Stomach (tissue), 9 donors: ENCODE results near the gene CPAMD8. TPM values are rescaled to one million over a fixed set of nuclear protein-coding genes. Genes with fewer than 3 reads are reported as not detected.
"Not testable (repeated sequence)": the region's sequence is repeated elsewhere in the genome, so short reads cannot be mapped to it uniquely, and the experiment has no call there.

ENCODE experiments used
- DNase-seq, 2 donors: peaks; one replicate each; pipeline versions ENCODE4 v3.0.0 to v3.0.0-alpha.2; 2013 to 2019
- H3K27ac ChIP-seq, 5 donors: fragments of 200-600 bp in 4 of 5; sonication (generic) in 4 of 5; one replicate each; pipeline ENCODE4 v1.5.1; 2013 to 2019; ENCODE audit warnings: mild to moderate bottlenecking in 1 of 5, moderate library complexity in 1 of 5
- H3K27me3 ChIP-seq, 3 donors: fragments of 200-600 bp; sonication (generic); one replicate each; pipeline ENCODE4 v1.5.1; 2017 to 2019; ENCODE audit warnings: mixed run types in 1 of 3
- H3K36me3 ChIP-seq, 4 donors: fragments of 200-600 bp; sonication (generic); 1 replicate in 3 of 4; 2 replicates in 1 of 4; pipeline ENCODE4 v1.5.1; 2016 to 2019
- H3K4me1 ChIP-seq, 4 donors: fragments of 200-600 bp; sonication (generic); one replicate each; pipeline ENCODE4 v1.5.1; 2016 to 2019
- H3K4me3 ChIP-seq, 4 donors: fragments of 200-600 bp; sonication (generic) in 3 of 4; one replicate each; pipeline ENCODE4 v1.5.1; 2016 to 2019; ENCODE audit warnings: mild to moderate bottlenecking in 1 of 4
- H3K9me3 ChIP-seq, 4 donors: fragments of 200-600 bp; sonication (generic); one replicate each; pipeline ENCODE4 v1.5.1; 2016 to 2019
- EP300 ChIP-seq: sonication (generic); formaldehyde crosslinking; IDR thresholded peaks from one replicate; pipeline ENCODE4 v1.6.1; 2017; ENCODE audit warnings: antibody characterized with exemption
- POLR2A ChIP-seq, 4 donors: fragments of 450-650 bp; IDR thresholded peaks; one replicate each; pipeline ENCODE4 v1.6.1; 2016; ENCODE audit warnings: antibody characterized with exemption in 4 of 4, control low read depth in 2 of 4, mild to moderate bottlenecking in 1 of 4, moderate library complexity in 1 of 4
- POLR2AphosphoS5 ChIP-seq, 3 donors: sonication (generic); formaldehyde crosslinking; IDR thresholded peaks; one replicate each; pipeline ENCODE4 v1.6.1; 2016; ENCODE audit warnings: antibody characterized with exemption in 3 of 3
- WGBS, 5 donors: extraction: QIAGEN DNeasy Blood & Tissue Kit in 3 of 5; methylation state at CpG; one replicate each; pipeline versions ENCODE4 v1.1.5 to v1.1.7; 2013 to 2018; 5-methylcytosine and 5-hydroxymethylcytosine counted together
- intact Hi-C: fragments of 100-400 bp; cut with DNase I; formaldehyde crosslinking; loops from one replicate; pipeline ENCODE4 v1.15.1; 2023; ENCODE audit warnings: low total_unique reads
- polyA plus RNA-seq, 3 donors: library from polyadenylated mRNA; stranded (reverse); fragments of 200-250 nt; gene quantifications; one replicate each; pipeline ENCODE4 v1.2.3, GENCODE V29; 2013
- total RNA-seq, 5 donors: library from RNA; depleted of rRNA; stranded (reverse); fragments of >200 nt; gene quantifications; one replicate each; pipeline versions ENCODE4 v1.1.0 to v1.2.3, GENCODE V29; 2014 to 2016
- TF ChIP-seq, protein P1 (sequence below), 7 experiments: fragments of 450-650 bp in 4 of 7; fragments of 200-600 bp in 3 of 7; sonication (generic) in 3 of 7; IDR thresholded peaks; one replicate each; pipeline ENCODE4 v1.5.1; 2016 to 2019; ENCODE audit warnings: antibody characterized with exemption in 7 of 7, control low read depth in 2 of 7, mild to moderate bottlenecking in 1 of 7
- donor health status: healthy with polysubstance abuse.
- donor health status: Bipolar disorder and iron deficiency.
- donor health status: healthy.

CPAMD8 gene
- total and polyA plus RNA-seq, 8 donors: 0.43 to 221 (median 8.6) TPM

DNA sequence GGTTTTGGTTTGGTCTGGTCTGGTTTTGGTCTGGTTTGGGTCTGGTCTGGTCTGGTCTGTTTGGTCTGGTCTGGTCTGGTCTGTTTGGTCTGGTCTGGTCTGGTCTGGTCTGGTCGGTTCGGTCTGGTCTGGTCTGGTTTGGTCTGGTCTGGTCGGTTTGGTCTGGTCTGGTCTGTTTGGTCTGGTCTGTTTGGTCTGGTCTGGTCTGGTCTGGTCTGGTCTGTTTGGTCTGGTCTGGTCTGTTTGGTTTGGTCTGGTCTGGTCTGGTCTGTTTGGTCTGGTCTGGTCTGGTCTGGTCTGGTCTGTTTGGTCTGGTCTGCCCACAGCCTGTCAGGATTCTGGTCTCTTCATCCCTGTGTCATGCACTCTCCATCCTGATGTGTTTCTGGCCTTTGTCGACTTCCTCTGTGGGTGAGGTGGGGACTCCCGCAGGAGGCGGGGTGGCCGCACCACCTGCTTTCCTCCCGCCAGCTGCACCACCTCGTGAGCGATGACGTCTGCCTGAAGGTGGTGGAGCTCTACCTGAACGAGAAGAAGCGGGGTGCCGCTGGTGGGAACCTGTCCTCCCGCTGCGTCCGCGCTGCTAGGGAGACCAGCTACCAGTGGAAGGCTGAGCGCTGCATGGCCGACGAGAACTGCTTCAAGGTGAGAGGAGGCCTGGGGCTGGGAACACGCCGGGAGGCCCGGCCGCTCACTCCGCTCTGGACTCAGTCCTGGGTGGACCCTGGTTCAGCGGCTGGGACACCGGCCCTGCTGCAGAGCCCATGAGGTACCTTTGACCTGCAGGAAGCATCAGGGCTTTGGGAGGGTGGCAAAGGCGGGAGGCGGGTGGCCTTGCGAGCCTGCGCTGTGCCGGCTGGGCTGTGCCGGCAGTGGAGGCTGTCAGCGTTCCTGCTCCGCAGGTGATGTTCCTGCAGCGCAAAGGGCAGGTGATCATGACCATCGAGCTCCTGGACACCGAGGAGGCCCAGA, 150.7 kb downstream of the CPAMD8 start:
- peaks cover 0 to 15% (median 4%) of the 10 kb centered on the region in 4 donors for H3K4me1 ChIP-seq
- H3K9me3 ChIP-seq: peaks cover 0 to 4% (median 2%) of the 10 kb centered on the region in 4 donors
- TF ChIP-seq EP300: no peak
- no peak for TF ChIP-seq POLR2A (IDR thresholded peaks at IDR 0.05)
- TF ChIP-seq, protein P1, sequence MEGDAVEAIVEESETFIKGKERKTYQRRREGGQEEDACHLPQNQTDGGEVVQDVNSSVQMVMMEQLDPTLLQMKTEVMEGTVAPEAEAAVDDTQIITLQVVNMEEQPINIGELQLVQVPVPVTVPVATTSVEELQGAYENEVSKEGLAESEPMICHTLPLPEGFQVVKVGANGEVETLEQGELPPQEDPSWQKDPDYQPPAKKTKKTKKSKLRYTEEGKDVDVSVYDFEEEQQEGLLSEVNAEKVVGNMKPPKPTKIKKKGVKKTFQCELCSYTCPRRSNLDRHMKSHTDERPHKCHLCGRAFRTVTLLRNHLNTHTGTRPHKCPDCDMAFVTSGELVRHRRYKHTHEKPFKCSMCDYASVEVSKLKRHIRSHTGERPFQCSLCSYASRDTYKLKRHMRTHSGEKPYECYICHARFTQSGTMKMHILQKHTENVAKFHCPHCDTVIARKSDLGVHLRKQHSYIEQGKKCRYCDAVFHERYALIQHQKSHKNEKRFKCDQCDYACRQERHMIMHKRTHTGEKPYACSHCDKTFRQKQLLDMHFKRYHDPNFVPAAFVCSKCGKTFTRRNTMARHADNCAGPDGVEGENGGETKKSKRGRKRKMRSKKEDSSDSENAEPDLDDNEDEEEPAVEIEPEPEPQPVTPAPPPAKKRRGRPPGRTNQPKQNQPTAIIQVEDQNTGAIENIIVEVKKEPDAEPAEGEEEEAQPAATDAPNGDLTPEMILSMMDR (IDR thresholded peaks at IDR 0.05): no peak
- TF ChIP-seq POLR2AphosphoS5 (IDR thresholded peaks at IDR 0.05): no peak
- H3K27ac ChIP-seq: peak overlapping the region in 2 of 5 donors; percentile 6 to 26
- peaks cover 56 to 82% (median 80%) of the 10 kb centered on the region in 4 donors for H3K36me3 ChIP-seq
- H3K4me3 ChIP-seq: no peak overlapping the region
- intact Hi-C loops: no loop called here
- no peaks in the 10 kb centered on the region for H3K27me3 ChIP-seq
- 93 to 95% (median 95%) methylated on average over 33 to 39 of the region's 39 CpGs for WGBS, 5 donors
- no peak for DNase-seq

- H3K27me3 ChIP-seq, DNase-seq, intact Hi-C loops, H3K4me3 ChIP-seq, H3K9me3 ChIP-seq: not testable (repeated sequence)
- Histone ChIP-seq H3K4me1 (peaks cover 0 to 15% (median 4%) of the 10 kb centered on the region in 4 donors), H3K36me3 (peaks cover 65 to 83% (median 81%) of the 10 kb centered on the region in 4 donors), H3K27ac (peak overlapping the region in 2 of 5 donors; percentile 14 to 33)
Measured at GRCh38 chr19:16874978-16875299, 151.7 kb downstream of the CPAMD8 start.

GRCh38 chr19:16874250-16874977, 152.2 kb downstream of the CPAMD8 start:
- peak overlapping the region in 2 of 5 donors; percentile 14 to 33 for H3K27ac ChIP-seq
- 85 to 100% (median 91%) methylated on average over 1 of the region's 1 CpG for WGBS, 5 donors

GRCh38 chr19:16873594-16873993, 153.0 kb downstream of the CPAMD8 start:
- 84 to 95% (median 93%) methylated on average over 3 of the region's 3 CpGs for WGBS, 5 donors
- DNase-seq: no peak
- peak overlapping the region in 3 of 5 donors; percentile 5 to 68 (median 54) for H3K27ac ChIP-seq
- H3K4me1 ChIP-seq: peaks cover 0 to 15% (median 4%) of the 10 kb centered on the region in 4 donors
- no peaks in the 10 kb centered on the region for H3K27me3 ChIP-seq
- no peaks in the 10 kb centered on the region for H3K9me3 ChIP-seq
- peaks cover 68 to 83% (median 81%) of the 10 kb centered on the region in 4 donors for H3K36me3 ChIP-seq
- TF ChIP-seq EP300: no peak
- no peak overlapping the region for H3K4me3 ChIP-seq
- intact Hi-C loops: no loop called here

More at GRCh38 chr19:16874250-16874977, 152.2 kb downstream of the CPAMD8 start:
- H3K9me3 ChIP-seq: no peaks in the 10 kb centered on the region
- H3K4me1 ChIP-seq: peaks cover 0 to 15% (median 4%) of the 10 kb centered on the region in 4 donors
- no peak for TF ChIP-seq POLR2AphosphoS5 (IDR thresholded peaks at IDR 0.05)
- TF ChIP-seq EP300: no peak
- TF ChIP-seq, protein P1 (IDR thresholded peaks at IDR 0.05): no peak
- no peak for TF ChIP-seq POLR2A (IDR thresholded peaks at IDR 0.05)
- H3K4me3 ChIP-seq: no peak overlapping the region
- no peak for DNase-seq
- H3K36me3 ChIP-seq: peaks cover 67 to 83% (median 81%) of the 10 kb centered on the region in 4 donors
- H3K27me3 ChIP-seq: no peaks in the 10 kb centered on the region
- intact Hi-C loops: no loop called here

DNA sequence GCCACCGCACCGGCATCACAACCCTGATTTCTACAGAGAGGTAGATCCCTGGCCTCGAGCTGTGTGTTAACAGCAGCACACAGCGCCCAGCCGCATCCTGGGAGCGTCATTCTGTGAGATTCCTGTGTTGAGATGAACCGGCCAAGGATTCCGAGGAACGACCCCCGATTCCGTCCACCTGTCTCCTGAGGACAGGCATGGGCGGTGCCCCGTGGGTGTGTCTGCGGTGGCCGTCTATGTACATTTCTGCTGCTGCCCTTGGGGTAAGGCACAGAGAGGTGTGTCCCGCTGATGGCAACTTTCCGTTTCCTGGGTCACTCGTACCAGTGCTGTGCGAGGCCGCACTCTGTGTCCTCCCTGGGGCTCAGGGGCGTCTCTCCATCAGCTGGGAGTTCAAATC, 153.9 kb downstream of the CPAMD8 start:
- WGBS, 5 donors: 93 to 96% (median 94%) methylated on average over 16 to 21 of the region's 21 CpGs
- TF ChIP-seq POLR2AphosphoS5 (IDR thresholded peaks at IDR 0.05) (no peak), POLR2A (IDR thresholded peaks at IDR 0.05) (no peak), EP300 (no peak)
- TF ChIP-seq, protein P1 (IDR thresholded peaks at IDR 0.05): no peak
- peak overlapping the region in 4 of 5 donors; percentile 47 to 68 (median 56) for H3K27ac ChIP-seq

More for the DNA sequence above, 153.9 kb downstream of the CPAMD8 start:
- Histone ChIP-seq H3K9me3 (no peaks in the 10 kb centered on the region), H3K27me3 (no peaks in the 10 kb centered on the region), H3K4me3 (no peak overlapping the region), H3K4me1 (peaks cover 0 to 15% (median 4%) of the 10 kb centered on the region in 4 donors), H3K36me3 (peaks cover 67 to 83% (median 81%) of the 10 kb centered on the region in 4 donors)
- intact Hi-C loops: no loop called here
- no peak for DNase-seq
